OCI-LY3 (cell line): ENCODE results near the gene ASIP.
"Not testable (repeated sequence)": the region's sequence is repeated elsewhere in the genome, so short reads cannot be mapped to it uniquely, and the experiment has no call there.

Source experiments
- H2AFZ ChIP-seq: fragments of 200-600, 300-600 bp; shearing (Covaris generic); 2 replicates; pipeline ENCODE4 v1.6.0; 2014; ENCODE audit warnings: antibody characterized with exemption, low read depth, low read length
- H3K27ac ChIP-seq: fragments of 200-600, 300-600 bp; sonication (generic); 2 replicates; pipeline ENCODE4 v1.5.1; 2014; ENCODE audit warnings: mild to moderate bottlenecking, low read length, moderate library complexity, mixed read lengths
- H3K27me3 ChIP-seq: fragments of 200-600, 300-600 bp; sonication (generic); 2 replicates; pipeline ENCODE4 v1.6.1; 2014; ENCODE audit warnings: low read depth, low read length, mixed read lengths
- H3K36me3 ChIP-seq: fragments of 200-600, 300-600 bp; sonication (generic); replicated peaks from 2 replicates; pipeline ENCODE3; 2014; ENCODE audit warnings: low read depth, low read length, mixed read lengths
- H3K4me1 ChIP-seq: fragments of 300-600, 200-600 bp; sonication (generic); 2 replicates; pipeline ENCODE4 v1.6.1; 2014; ENCODE audit warnings: low read length, mixed read lengths
- H3K4me2 ChIP-seq: fragments of 200-600, 300-600 bp; sonication (generic); 2 replicates; pipeline ENCODE4 v1.6.1; 2014; ENCODE audit warnings: low read length, mixed read lengths
- H3K4me3 ChIP-seq: fragments of 300-600, 200-600 bp; sonication (generic); 2 replicates; pipeline ENCODE4 v1.5.1; 2014; ENCODE audit warnings: antibody characterized with exemption, mild to moderate bottlenecking, low read length, moderate library complexity
- H3K79me2 ChIP-seq: fragments of 300-600, 200-600 bp; shearing (Covaris generic); 2 replicates; pipeline ENCODE4 v1.6.1; 2014; ENCODE audit warnings: mild to moderate bottlenecking, low read length, mixed read lengths
- H3K9ac ChIP-seq: fragments of 300-600, 200-600 bp; shearing (Covaris generic); 2 replicates; pipeline ENCODE4 v1.6.0; 2014; ENCODE audit warnings: mild to moderate bottlenecking, low read length, moderate library complexity
- H3K9me3 ChIP-seq: fragments of 200-600, 300-600 bp; shearing (Covaris generic); 2 replicates; pipeline ENCODE4 v1.6.1; 2014; ENCODE audit warnings: low read length, mixed read lengths; ENCODE audit not compliant: insufficient read depth
- H4K20me1 ChIP-seq: fragments of 200-600, 300-600 bp; sonication (generic); 2 replicates; pipeline ENCODE4 v1.6.1; 2016; ENCODE audit warnings: low read length, mixed read lengths; ENCODE audit not compliant: insufficient read depth
- CTCF ChIP-seq: fragments of 200-600, 300-600 bp; sonication (generic); IDR thresholded peaks from 2 replicates; pipeline ENCODE4 v1.5.1; 2014; ENCODE audit warnings: antibody characterized with exemption, low read length, low read depth
- EZH2phosphoT487 ChIP-seq: fragments of 200-600 bp; shearing (Covaris generic); IDR thresholded peaks from 2 replicates; pipeline ENCODE4 v1.6.1; 2018; ENCODE audit warnings: antibody characterized with exemption, mixed run types, low read depth

Gene ASIP

GRCh38 chr20:34296468-34296867, 55.2 kb downstream of the ASIP start:
- Histone ChIP-seq H4K20me1 (peaks cover 48% of the 10 kb centered on the region), H3K4me2 (no peak overlapping the region), H3K9me3 (no peaks in the 10 kb centered on the region), H2AFZ (no peak overlapping the region), H3K27ac (no peak overlapping the region), H3K36me3 (peaks cover 71% of the 10 kb centered on the region), H3K9ac (no peak overlapping the region), H3K79me2 (peaks cover 83% of the 10 kb centered on the region), H3K4me3 (no peak overlapping the region), H3K27me3 (no peaks in the 10 kb centered on the region), H3K4me1 (peaks cover 30% of the 10 kb centered on the region)
- TF ChIP-seq EZH2phosphoT487: no peak
- no peak for TF ChIP-seq CTCF

- not testable (repeated sequence) for H3K27me3 ChIP-seq, H2AFZ ChIP-seq, H3K9ac ChIP-seq, H3K27ac ChIP-seq, H3K4me3 ChIP-seq, H3K9me3 ChIP-seq
- 0 out of 2 replicates have a peak, but pooled peaks have one; percentile 12 for TF ChIP-seq CTCF
- H4K20me1 ChIP-seq: peaks cover 48% of the 10 kb centered on the region
- H3K4me1 ChIP-seq: peaks cover 38% of the 10 kb centered on the region
- peak overlapping the region; percentile 28; the same call in 1 of the 2 replicates for H3K4me2 ChIP-seq
- peaks cover 52% of the 10 kb centered on the region for H3K36me3 ChIP-seq
- H3K79me2 ChIP-seq: peaks cover 93% of the 10 kb centered on the region
Measured at GRCh38 chr20:34298294-34298784, 57.1 kb downstream of the ASIP start.

- TF ChIP-seq EZH2phosphoT487: no peak
- TF ChIP-seq CTCF: no peak
- H3K9me3 ChIP-seq: no peaks in the 10 kb centered on the region
- H3K4me1 ChIP-seq: peaks cover 42% of the 10 kb centered on the region
- H3K36me3 ChIP-seq: peaks cover 39% of the 10 kb centered on the region
- H3K27me3 ChIP-seq: no peaks in the 10 kb centered on the region
- H3K4me3 ChIP-seq: no peak overlapping the region
- no peak overlapping the region for H3K9ac ChIP-seq
- peaks cover 43% of the 10 kb centered on the region for H4K20me1 ChIP-seq
- peaks cover 82% of the 10 kb centered on the region for H3K79me2 ChIP-seq
- H3K27ac ChIP-seq: 0 out of 2 replicates have a peak overlapping the region, but pooled peaks have one; percentile 9
- H2AFZ ChIP-seq: no peak overlapping the region
- peak overlapping the region; percentile 77; the same call in 1 of the 2 replicates for H3K4me2 ChIP-seq
Measured at GRCh38 chr20:34299556-34300255, 58.5 kb downstream of the ASIP start.

- Histone ChIP-seq H3K27ac (peak overlapping the region; percentile 10; the same call in 1 of the 2 replicates), H3K4me1 (peaks cover 42% of the 10 kb centered on the region), H2AFZ (no peak overlapping the region), H3K79me2 (peaks cover 76% of the 10 kb centered on the region), H3K4me3 (0 out of 2 replicates have a peak overlapping the region, but pooled peaks have one; percentile 81), H4K20me1 (peaks cover 37% of the 10 kb centered on the region), H3K27me3 (no peaks in the 10 kb centered on the region), H3K9ac (no peak overlapping the region), H3K4me2 (peak overlapping the region; percentile 77), H3K9me3 (no peaks in the 10 kb centered on the region), H3K36me3 (peaks cover 34% of the 10 kb centered on the region)
- TF ChIP-seq EZH2phosphoT487: no peak
- no peak for TF ChIP-seq CTCF
Measured at GRCh38 chr20:34300256-34300806, 59.1 kb downstream of the ASIP start.
